Measurements from ENCODE around the gene PON1.

The PON1 gene

GRCh38 chr7:95250571-95250970, 73.8 kb downstream of the PON1 start:
- no peak for DNase-seq
